PC-3 (cell line): ENCODE data around the gene ZSCAN31. TPM values are rescaled to one million over a fixed set of nuclear protein-coding genes. Genes with fewer than 3 reads are reported as not detected.
A peak's percentile ranks its signal among the peaks of the same experiment; 100 is the strongest.

Experiments
- ATAC-seq: fragments of 200-7000 bp; cut with Tn5 transposase; 2 replicates; pipeline ENCODE4 v1.9.1; 2020; ENCODE audit warnings: mild to moderate bottlenecking, moderate library complexity
- BruUV-seq: library from RNA; stranded (reverse); fragments of 400-500 nt; replicated peaks from 2 replicates; lab custom pipeline; 2021; lab: Mats Ljungman, UMichigan
- CTCF ChIA-PET: fragments of 300-600 bp; sonication (Branson Sonifier 250); formaldehyde crosslinking; loops from one replicate; lab custom pipeline; 2022; ENCODE audit warnings: antibody characterized with exemption; lab: Charles Lee
- POLR2A ChIA-PET: fragments of 300-600 bp; sonication (Branson Sonifier 250); formaldehyde crosslinking; loops from one replicate; lab custom pipeline; 2022; ENCODE audit warnings: antibody characterized with exemption; ENCODE audit not compliant: unreplicated experiment; lab: Charles Lee
- DNase-seq: peaks from one replicate; pipeline ENCODE4 v3.0.0-alpha.2; 2015
- H2AFZ ChIP-seq: fragments of 300-600 bp; sonication (generic); 2 replicates; pipeline ENCODE4 v1.6.0; 2016; ENCODE audit warnings: antibody characterized with exemption, low read length
- H3F3A ChIP-seq: fragments of 300-600 bp; sonication (generic); one replicate; pipeline ENCODE4 v1.6.0; 2017; ENCODE audit warnings: antibody characterized with exemption, low read length, control low read depth, mild to moderate bottlenecking; ENCODE audit not compliant: unreplicated experiment
- H3K27ac ChIP-seq: fragments of 300-600 bp; sonication (generic); 2 replicates; pipeline ENCODE4 v1.5.1; 2016; ENCODE audit warnings: mild to moderate bottlenecking, low read length
- H3K27me3 ChIP-seq: fragments of 300-600 bp; sonication (generic); 2 replicates; pipeline ENCODE4 v1.6.1; 2016; ENCODE audit warnings: low read length, mixed read lengths
- H3K36me3 ChIP-seq: fragments of 300-600 bp; sonication (generic); 2 replicates; pipeline ENCODE4 v1.6.1; 2016; ENCODE audit warnings: low read depth, mixed run types, low read length, mixed read lengths
- H3K4me1 ChIP-seq: fragments of 300-600 bp; sonication (generic); 2 replicates; pipeline ENCODE4 v1.5.1; 2016; ENCODE audit warnings: low read length; ENCODE audit not compliant: insufficient read depth
- H3K4me2 ChIP-seq: fragments of 300-600 bp; sonication (generic); 2 replicates; pipeline ENCODE4 v1.6.0; 2016; ENCODE audit warnings: low read length
- H3K4me3 ChIP-seq: fragments of 300-600 bp; sonication (generic); 2 replicates; pipeline ENCODE4 v1.5.1; 2016; ENCODE audit warnings: mild to moderate bottlenecking, low read length, mixed read lengths
- H3K79me2 ChIP-seq: fragments of 300-600 bp; sonication (generic); 2 replicates; pipeline ENCODE4 v1.6.1; 2017; ENCODE audit warnings: low read length, mixed read lengths
- H3K9ac ChIP-seq: fragments of 300-600 bp; sonication (generic); 2 replicates; pipeline ENCODE4 v1.6.0; 2016; ENCODE audit warnings: mild to moderate bottlenecking, low read length
- H3K9me2 ChIP-seq: fragments of 300-600 bp; sonication (generic); replicated peaks from 2 replicates; pipeline ENCODE4 v1.6.1; 2016; ENCODE audit warnings: mixed run types, low read length, mixed read lengths
- H3K9me3 ChIP-seq: fragments of 300-600 bp; sonication (generic); 2 replicates; pipeline ENCODE4 v1.6.1; 2016; ENCODE audit warnings: low read length, mixed read lengths
- H4K20me1 ChIP-seq: fragments of 300-600 bp; sonication (generic); 2 replicates; pipeline ENCODE4 v1.6.1; 2016; ENCODE audit warnings: low read length, mixed read lengths
- CTCF ChIP-seq: fragments of 300-600 bp; sonication (generic); conservative IDR thresholded peaks from 2 replicates; pipeline ENCODE4 v1.5.1; 2017; ENCODE audit warnings: antibody characterized with exemption, low read depth, mild to moderate bottlenecking, low read length
- EZH2 ChIP-seq: fragments of 300-600 bp; sonication (generic); IDR thresholded peaks from one replicate; pipeline ENCODE4 v1.6.1; 2017; ENCODE audit warnings: antibody characterized with exemption, mild to moderate bottlenecking, low read length; ENCODE audit not compliant: unreplicated experiment
- EZH2phosphoT487 ChIP-seq: fragments of 300-600 bp; sonication (generic); IDR thresholded peaks from 2 replicates; pipeline ENCODE4 v1.6.1; 2018; ENCODE audit warnings: mild to moderate bottlenecking, antibody characterized with exemption, low read length, borderline replicate concordance
- intact Hi-C: fragments of 100-400 bp; cut with micrococcal nuclease; formaldehyde crosslinking; loops from 2 replicates; pipeline ENCODE4 v1.9.0; 2023
- total RNA-seq: library from RNA; depleted of rRNA; stranded (reverse); fragments of >200 nt; gene quantifications from 2 replicates; pipeline ENCODE4 v1.2.3, GENCODE V29; 2014

ZSCAN31 gene
- total RNA-seq, 1 experiment from 2014 or later, result 16.9 TPM

GRCh38 chr6:28291573-28291972, 44.4 kb downstream of the ZSCAN31 start:
- Histone ChIP-seq H3K27ac (no peak overlapping the region), H2AFZ (no peak overlapping the region), H3F3A (no peaks in the 10 kb centered on the region), H3K9ac (no peak overlapping the region), H3K79me2 (no peaks in the 10 kb centered on the region), H3K9me3 (no peaks in the 10 kb centered on the region), H3K27me3 (no peaks in the 10 kb centered on the region), H4K20me1 (no peaks in the 10 kb centered on the region), H3K4me3 (no peak overlapping the region), H3K4me1 (no peaks in the 10 kb centered on the region), H3K9me2 (no peaks in the 10 kb centered on the region), H3K4me2 (no peak overlapping the region), H3K36me3 (peaks cover 16% of the 10 kb centered on the region)
- ATAC-seq (no peak), DNase-seq (no peak)
- ChIA-PET CTCF (no interaction called here), POLR2A (no interaction called here)
- intact Hi-C loops, result no loop called here
- no TSS peak for BruUV-seq
- TF ChIP-seq EZH2phosphoT487 (no peak), CTCF (no peak), EZH2 (no peak)

GRCh38 chr6:28282926-28283325, 53.0 kb downstream of the ZSCAN31 start:
- Histone ChIP-seq H3K4me1 (peaks cover 19% of the 10 kb centered on the region), H3K79me2 (peaks cover 20% of the 10 kb centered on the region), H3K9me2 (no peaks in the 10 kb centered on the region), H2AFZ (no peak overlapping the region), H3K9ac (no peak overlapping the region), H3K36me3 (peaks cover 23% of the 10 kb centered on the region; the same call in 1 of the 2 replicates), H3K4me2 (peak overlapping the region; percentile 83), H4K20me1 (no peaks in the 10 kb centered on the region), H3K27ac (no peak overlapping the region), H3K9me3 (no peaks in the 10 kb centered on the region), H3F3A (no peaks in the 10 kb centered on the region), H3K27me3 (no peaks in the 10 kb centered on the region), H3K4me3 (peak overlapping the region; percentile 96; the same call in 1 of the 2 replicates)
- ATAC-seq (no peak), DNase-seq (no peak)
- CTCF ChIA-PET, result interaction anchor here (0.7 kb wide), 1 partner anchor 159 kb away, joined by 5 read pairs; no protein-coding TSS in a partner anchor
- TF ChIP-seq EZH2phosphoT487, result no peak
- no peak for TF ChIP-seq EZH2
- TF ChIP-seq CTCF, result no peak
- BruUV-seq, result no TSS peak
- intact Hi-C loops, result loop anchor here (1.0 kb wide), 1 partner anchor 48 kb away; no protein-coding TSS in a partner anchor
- POLR2A ChIA-PET, result no interaction called here
